Measurements from ENCODE around the gene LBHD2.

Gene LBHD2

DNA sequence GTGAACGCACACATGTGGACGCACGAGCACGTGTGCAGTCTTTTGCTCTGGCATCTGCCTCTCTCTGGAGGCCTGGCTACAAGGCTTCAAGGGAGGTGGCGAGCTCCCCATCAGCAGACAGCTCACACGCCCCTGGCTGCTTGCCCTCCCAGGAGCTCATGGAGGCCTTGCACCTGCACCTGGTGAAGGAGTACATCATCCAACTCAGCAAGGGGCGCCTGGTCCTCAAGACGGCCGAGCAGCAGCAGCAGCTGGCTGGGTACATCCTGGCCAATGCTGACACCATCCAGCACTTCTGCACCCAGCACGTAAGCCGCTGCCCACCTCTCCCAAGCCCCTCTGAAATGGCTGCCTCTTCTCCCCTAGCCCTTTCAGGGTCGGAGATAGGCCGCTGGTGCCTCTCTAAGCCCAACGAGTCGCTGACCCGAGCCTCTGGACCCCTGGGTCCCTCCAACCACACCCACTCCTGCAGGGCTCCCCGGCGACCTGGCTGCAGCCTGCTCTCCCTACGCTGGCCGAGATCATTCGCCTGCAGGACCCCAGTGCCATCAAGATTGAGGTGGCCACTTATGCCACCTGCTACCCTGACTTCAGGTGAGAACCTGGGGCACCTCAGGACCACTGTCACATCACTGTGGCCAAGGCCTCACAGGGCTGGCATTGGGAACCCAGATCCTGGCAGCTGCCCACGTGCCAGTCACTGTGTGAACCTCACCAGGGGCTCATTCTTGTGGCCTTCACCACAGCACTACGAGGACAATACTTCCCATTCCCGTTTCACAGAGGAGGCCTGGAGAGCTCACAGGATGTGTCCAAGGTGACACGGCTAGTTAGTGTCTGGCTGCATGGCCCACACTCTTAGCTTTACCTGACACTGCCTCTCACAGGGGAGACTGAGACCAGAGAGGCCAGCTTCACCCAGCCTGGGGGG, 49.5 kb downstream of the LBHD2 start:
- FAIRE-seq, result no peak

DNA sequence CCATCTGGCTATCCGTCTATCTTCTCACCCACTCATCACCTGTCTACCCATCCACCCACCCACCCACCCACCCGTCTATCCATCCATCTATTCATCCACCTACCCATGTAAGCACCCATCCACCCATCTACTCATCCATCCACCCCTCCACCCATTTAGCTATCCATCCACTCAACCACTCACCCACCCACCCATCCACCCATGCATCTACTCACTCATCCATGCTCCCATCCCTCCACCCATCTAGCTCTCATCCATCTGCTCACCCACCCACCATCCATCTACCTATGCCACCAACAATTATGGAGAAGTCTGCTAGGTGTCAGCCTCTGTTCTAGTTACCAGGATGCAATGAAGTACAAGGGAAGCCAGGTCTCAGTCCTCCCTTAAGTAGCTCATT, 50.4 kb downstream of the LBHD2 start:
- FAIRE-seq, result no peak

DNA sequence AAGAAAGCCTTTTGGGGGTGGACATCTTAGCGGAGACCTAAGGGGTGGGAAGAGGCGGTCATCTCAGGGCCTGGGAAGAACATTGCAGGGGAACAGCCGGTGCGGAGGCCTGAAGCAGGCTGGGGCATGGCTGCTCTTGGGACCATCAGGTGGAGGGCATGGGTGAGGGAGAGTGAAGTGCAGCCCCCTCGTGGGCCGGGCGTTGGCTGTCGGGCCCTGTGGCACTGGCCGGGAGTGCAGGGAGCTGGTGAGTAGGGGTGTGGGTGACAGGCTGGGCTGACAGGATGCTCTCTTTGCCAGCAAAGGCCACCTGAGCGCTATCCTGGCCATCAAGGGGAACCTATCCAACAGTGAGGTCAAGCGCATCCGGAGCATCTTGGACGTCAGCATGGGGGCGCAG, 50.9 kb downstream of the LBHD2 start:
- FAIRE-seq, result no peak

DNA sequence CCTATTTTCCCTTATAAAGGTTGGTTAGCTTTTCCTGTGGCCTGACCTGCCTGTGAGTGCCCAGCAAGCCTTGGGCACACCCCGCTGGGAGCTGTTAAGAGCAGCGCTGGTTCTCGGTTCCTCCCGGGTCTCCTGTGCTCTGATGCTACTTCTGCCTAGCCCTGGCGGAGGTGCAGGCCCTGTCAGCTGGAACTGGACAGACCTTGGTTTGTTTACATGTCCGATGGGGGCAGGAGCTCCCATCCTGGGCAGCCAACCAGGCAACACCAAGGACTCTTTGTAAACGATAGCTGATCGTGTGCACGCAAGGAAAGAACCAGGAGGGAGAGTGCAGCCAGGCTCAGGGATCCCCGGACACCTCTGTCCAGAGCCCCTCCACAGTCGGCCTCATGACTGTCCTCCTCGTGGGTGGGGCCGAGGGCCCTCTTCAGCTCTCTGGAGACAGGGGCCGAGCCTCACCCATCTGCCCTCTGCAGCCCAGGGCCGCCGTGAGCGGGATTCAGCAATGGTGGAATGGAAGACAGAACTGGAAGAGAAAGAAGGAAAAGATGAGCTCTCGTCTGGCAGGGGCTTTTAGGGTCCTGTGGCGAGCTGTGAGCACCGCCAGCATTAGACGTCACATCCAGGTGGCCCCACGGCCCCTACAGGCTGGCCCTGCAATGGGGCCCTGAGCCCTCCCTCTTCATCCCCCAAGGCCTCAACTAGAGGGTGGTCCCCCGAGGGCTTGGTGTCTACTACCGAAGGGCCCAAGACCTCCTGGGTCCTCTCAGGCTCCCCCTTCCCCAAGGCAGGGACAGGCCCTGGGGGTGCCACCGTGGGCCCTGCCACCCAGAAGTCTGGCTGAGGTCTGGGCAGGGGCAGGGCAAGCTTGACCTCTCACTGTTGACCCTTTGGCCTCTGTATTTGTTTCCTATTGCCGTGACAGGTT, 51.6 kb downstream of the LBHD2 start:
- no peak for FAIRE-seq

DNA sequence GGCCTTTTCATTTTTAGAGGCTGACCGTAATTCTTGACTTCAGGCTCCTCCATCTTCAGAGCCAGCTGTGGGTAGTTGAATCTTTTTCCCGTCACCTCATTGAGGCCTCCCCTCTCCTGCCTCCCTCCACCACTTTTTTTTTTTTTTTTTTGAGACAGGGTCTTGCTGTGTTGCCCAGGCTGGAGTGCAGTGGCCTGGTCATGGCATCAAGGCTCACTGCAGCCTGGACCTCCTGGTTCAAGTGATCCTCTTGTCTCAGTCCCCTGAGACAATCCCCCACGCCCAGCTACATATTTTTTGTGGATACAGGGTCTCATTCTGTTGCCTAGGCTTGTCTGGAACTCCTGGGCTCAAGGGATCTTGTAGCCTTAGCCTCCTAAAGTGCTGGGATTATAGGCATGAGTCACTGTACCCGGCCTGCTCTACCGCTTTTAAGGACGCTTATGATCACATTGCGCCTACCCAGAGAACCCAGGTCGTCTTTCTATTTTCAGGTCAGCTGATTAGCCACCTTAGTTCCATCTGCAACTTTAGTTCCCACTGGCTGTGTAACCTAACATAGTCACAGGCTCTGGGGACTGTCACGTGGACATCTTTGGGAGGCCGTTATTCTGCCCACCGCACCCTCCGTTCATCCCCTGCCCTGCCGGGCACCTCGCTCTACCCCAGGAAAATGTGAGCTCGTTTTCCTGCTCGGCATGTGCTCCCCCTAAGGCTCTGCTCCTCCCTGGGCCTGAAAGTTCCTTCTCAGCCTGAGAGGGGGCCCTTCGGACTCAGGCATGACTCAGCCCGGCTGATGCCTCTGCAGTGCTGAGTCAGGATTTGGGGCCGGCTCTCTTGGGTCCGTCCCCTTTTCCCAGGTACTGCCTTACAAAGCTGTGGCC, 52.6 kb downstream of the LBHD2 start:
- FAIRE-seq, result no peak

DNA sequence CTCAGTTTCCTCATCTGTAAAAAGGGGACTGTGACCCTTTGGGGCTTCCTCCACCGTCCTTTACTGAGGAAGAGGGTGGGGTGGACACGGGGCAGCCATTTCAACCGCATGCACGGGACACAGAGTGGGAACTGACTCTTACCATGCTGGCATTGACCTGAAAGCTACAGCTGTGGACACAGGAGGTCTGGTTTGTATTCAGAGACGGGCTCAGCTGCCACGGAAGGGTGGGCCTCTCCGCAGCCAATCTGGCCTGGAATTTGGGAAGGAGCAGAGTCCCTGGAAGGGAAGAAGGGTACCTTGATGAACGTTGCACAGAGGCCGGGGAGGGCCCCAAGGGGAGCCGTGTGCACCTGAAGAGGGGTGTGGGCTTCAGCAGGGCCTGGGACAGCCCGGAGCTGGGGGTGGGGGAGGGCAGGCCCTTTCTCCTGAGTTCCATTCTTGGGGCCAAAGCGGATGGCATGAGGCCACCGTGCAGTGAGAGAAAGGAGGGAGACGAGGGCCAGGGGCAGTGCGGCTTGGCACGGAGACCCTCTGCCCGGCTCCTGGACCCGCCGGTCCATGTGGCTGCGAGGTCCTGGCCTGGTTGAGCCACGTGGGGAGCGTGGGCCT, 53.8 kb downstream of the LBHD2 start:
- no peak for FAIRE-seq

DNA sequence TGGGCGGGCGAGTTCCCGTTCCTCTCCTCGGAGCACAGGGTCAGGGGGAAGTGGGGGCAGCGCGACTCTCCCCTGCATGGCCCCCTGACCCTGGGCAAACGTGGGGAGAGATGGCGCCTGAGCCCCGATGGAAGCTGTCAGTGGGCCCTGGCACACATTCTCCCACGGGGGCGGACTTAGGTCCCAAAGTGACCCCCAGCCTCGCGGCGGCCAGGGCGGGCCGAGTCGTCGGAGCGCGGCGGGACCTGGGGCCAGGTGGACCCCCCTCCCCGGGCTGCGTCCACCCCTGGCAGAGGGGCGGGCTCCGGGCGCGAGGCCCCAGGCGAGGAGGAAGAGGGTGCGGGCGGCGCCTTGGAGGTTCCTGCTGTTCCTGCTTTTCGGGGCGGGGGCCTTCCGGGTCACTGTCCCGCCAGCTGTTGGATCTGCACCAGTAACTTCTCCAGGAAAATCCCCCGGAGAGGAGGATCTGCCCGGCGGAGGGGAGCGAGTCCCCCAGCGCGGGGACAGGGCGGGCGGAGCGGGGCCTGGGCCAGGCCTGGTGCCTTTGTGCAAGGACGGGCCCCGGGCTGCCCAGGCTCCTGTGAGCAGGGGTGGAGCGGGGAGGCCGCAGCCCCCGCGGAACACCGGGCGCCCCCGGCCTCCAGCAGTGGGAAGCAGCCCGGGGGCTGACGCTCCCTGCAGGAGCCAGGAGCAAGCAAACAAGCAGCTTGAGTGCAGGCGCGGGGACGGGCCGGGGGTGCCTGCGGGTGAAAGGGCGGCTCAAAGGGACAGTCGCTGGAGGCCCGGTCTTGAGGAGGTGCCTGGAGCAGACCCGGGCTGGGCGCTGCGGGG, 54.5 kb downstream of the LBHD2 start:
- no peak for FAIRE-seq

DNA sequence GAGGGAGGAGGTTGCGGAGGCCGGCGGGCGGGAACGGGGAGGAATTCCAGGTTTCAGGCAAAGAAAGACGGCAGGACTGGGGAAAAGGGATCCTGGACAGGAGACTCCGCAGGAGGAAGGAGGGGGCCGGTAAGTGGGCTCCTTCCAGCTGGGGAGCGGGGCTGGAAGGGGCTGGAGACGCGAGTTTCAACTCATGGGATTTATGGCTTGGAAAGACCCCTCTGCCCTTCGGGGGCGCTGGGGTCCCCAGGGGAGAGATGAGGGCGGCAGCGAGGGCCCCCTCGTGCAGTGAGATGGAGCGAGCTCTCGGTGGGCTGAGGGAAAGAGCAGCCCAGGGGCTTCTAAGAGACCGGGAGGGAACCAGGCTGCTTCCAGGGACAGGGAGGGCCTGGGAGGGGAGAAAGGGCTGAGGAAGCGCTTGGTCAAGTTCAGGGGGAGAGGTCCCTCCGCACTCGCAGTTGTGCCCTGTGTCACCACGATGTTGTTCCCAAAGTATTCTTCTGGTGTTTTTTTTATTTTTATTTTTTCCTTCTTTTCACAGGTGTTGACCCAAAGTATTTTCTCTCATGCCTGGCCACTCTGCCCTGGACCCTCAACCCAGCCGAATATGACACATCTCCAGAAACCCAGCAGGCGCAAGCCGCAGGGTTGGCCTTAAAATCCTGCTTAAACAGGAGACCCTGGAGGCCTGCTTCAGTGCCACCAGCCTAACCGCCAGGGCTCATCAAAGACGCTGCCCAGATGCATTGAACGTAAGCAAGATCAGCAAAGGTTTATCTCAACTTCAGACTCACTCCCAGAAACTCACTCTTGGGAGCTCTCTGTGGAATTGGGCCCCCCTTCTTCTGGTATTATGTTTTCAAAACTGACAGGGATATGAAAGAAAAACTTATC, 55.4 kb downstream of the LBHD2 start:
- FAIRE-seq, result no peak

All from endometrium (tissue), 2 donors.